NB4 (cell line): ENCODE measurements around the gene ASCL4.

Source experiments
- MYC ChIP-seq: IDR thresholded peaks from 2 replicates; pipeline ENCODE4 v1.6.1; 2011; ENCODE audit warnings: low read depth, low read length
- POLR2A ChIP-seq: IDR thresholded peaks from 2 replicates; pipeline ENCODE4 v1.6.1; 2011; ENCODE audit warnings: mild to moderate bottlenecking; ENCODE audit not compliant: insufficient read length; ENCODE audit errors: extremely low read depth
- TF ChIP-seq, protein P1 (sequence below): IDR thresholded peaks from one replicate; pipeline ENCODE4 v1.5.1; 2012; ENCODE audit warnings: low read depth, low read length
- TF ChIP-seq, protein P2 (sequence below): IDR thresholded peaks from 2 replicates; pipeline ENCODE4 v1.6.1; 2011; ENCODE audit warnings: low read depth, low read length

DNA sequence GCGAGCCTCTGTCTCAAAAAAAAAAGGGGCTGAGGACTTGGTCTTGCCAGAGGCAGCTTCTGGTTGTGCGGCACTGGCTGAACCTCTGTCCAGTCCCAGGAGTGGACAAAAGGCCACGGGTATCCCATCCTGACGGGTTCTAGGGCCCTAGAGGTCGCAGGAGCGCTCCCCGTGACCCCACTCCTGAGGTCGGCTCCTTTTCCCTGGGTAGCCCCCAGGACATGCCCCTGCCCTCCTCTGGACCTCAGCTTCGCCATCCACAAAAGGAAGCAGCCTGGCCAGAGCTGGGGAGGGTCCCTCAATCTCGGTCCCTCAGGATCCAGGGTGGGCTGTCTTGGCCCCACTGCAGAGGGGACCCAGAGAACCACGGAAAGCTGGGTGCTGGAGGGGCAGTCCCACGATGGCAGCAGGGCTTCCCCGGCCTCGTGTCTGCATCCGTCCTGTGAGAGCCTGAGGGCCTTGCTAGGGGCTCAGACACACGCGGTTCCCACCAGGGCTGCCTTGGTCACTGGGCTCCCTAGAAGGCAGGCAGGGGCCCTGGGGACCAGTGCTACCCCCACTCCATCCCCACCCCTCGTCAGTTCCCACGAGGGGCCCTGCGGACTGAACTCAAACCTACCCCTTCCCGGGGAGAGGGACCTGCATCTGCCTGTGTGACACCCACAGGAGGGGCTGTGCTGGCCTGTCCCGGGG is 31.1 kb downstream of the ASCL4 start:
- TF ChIP-seq, protein P1, sequence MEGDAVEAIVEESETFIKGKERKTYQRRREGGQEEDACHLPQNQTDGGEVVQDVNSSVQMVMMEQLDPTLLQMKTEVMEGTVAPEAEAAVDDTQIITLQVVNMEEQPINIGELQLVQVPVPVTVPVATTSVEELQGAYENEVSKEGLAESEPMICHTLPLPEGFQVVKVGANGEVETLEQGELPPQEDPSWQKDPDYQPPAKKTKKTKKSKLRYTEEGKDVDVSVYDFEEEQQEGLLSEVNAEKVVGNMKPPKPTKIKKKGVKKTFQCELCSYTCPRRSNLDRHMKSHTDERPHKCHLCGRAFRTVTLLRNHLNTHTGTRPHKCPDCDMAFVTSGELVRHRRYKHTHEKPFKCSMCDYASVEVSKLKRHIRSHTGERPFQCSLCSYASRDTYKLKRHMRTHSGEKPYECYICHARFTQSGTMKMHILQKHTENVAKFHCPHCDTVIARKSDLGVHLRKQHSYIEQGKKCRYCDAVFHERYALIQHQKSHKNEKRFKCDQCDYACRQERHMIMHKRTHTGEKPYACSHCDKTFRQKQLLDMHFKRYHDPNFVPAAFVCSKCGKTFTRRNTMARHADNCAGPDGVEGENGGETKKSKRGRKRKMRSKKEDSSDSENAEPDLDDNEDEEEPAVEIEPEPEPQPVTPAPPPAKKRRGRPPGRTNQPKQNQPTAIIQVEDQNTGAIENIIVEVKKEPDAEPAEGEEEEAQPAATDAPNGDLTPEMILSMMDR: no peak
- TF ChIP-seq, protein P2, sequence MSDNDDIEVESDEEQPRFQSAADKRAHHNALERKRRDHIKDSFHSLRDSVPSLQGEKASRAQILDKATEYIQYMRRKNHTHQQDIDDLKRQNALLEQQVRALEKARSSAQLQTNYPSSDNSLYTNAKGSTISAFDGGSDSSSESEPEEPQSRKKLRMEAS: no peak
- TF ChIP-seq POLR2A (no peak), MYC (no peak)
